RWPE2 (cell line): ENCODE data around the gene RPS15.

Source experiments
- ATAC-seq: fragments of 200-7000 bp; cut with Tn5 transposase; 3 replicates; pipeline ENCODE4 v1.9.1; 2021; ENCODE audit warnings: low read depth
- DNase-seq: peaks from one replicate; pipeline ENCODE4 v3.0.0-alpha.2; 2020; ENCODE audit warnings: low spot score
- H3K27ac ChIP-seq: fragments of 450-650 bp; 2 replicates; pipeline ENCODE4 v1.5.1; 2017; ENCODE audit warnings: mild to moderate bottlenecking; ENCODE audit not compliant: poor library complexity, severe bottlenecking
- H3K27me3 ChIP-seq: fragments of 250-450 bp; sonication (Bioruptor Pico); 2 replicates; pipeline ENCODE4 v1.5.1; 2021; ENCODE audit warnings: mild to moderate bottlenecking, moderate library complexity; ENCODE audit not compliant: insufficient read depth, poor library complexity, severe bottlenecking
- H3K36me3 ChIP-seq: fragments of 250-450 bp; sonication (Bioruptor Pico); 2 replicates; pipeline ENCODE4 v1.5.1; 2020; ENCODE audit warnings: low read depth, mild to moderate bottlenecking, moderate library complexity
- H3K4me1 ChIP-seq: fragments of 250-450 bp; sonication (Bioruptor Pico); 2 replicates; pipeline ENCODE4 v1.5.1; 2021; ENCODE audit warnings: mild to moderate bottlenecking, moderate library complexity; ENCODE audit not compliant: insufficient read depth, poor library complexity, severe bottlenecking
- H3K4me3 ChIP-seq: fragments of 250-450 bp; sonication (Bioruptor Pico); 2 replicates; pipeline ENCODE4 v1.5.1; 2021; ENCODE audit warnings: mild to moderate bottlenecking, moderate library complexity; ENCODE audit not compliant: severe bottlenecking
- H3K9me3 ChIP-seq: fragments of 250-450 bp; sonication (Bioruptor Pico); 2 replicates; pipeline ENCODE4 v1.5.1; 2021; ENCODE audit warnings: mild to moderate bottlenecking, moderate library complexity; ENCODE audit not compliant: severe bottlenecking
- TF ChIP-seq, protein P1 (sequence below): fragments of 450-650 bp; IDR thresholded peaks from one replicate; pipeline ENCODE4 v1.5.1; 2017; ENCODE audit warnings: mild to moderate bottlenecking, moderate library complexity; ENCODE audit not compliant: poor library complexity, severe bottlenecking

The RPS15 gene

DNA sequence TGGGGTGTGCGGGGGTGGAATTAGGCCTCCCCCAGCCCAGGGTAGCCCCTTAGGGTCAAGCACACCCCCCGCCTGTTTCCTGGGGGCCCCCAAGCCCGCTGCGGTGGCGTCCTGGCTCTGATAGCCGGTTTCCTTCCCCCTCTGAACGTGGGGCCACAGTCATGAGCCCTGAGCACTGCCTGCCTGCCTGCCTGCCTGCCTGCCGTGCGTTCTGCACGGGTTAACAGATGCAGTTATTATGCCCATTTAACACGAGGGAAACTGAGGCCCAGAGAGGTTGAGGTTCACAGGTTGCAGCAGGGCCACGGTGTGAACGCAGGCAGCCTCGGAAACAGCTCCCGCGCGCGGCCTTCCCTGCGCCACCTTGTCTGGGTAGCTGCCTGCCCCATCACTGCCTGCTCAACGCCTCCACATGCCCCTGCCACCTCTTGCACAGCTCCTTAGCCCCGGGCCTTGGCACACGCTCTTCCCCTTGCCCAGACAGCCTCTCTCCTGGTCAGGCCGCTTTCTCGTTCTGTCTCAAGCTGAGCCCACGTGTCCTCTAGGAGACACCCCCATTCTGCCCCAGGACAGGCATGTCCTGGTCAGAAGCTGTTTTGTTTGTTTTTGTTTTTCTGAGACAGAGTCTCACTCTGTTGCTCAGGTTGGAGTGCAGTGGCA is 35.7 kb upstream of the RPS15 start:
- ATAC-seq: peak; percentile 19; the same call in 1 of the 3 replicates

DNA sequence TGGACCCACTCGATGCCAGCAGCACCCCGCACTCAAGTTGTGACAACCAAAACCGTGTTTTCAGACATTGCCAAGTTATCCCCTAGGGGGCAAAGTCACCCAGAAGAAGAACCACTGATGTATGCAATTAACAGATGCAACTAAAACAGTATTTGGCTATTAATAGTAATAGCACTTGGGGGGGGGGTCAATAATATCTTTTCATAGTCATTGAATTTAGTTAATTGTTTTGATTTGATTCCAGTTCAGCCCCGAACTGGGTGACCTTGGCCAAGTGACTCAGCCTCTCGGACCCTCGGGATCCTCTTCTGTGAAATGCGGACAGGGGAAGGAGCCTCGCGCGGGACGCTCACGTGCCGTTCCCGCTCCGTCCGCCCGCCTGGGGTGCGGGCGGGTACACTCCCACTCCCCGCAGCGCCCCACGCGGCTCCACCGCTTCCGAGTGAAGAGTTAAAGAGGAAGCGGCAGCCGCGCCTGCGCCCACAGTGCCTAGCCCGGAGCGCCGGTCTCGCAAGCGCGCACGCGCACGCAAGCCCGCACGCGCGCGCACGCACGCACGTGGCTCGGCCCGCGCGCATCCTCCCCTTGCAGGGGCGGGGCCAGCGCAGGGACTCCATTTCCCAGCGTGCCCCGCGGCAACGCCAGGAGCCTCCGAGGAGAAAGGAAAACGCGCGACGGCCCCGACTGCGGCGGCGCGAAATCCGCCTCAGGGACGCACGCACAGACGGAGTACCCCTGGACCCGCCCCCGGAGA is 31.2 kb upstream of the RPS15 start:
- Histone ChIP-seq H3K9me3 (no peaks in the 10 kb centered on the region), H3K27me3 (no peaks in the 10 kb centered on the region), H3K4me3 (peak overlapping the region; percentile 41), H3K36me3 (peaks cover 23% of the 10 kb centered on the region), H3K4me1 (peaks cover 14% of the 10 kb centered on the region), H3K27ac (peak overlapping the region; percentile 91)
- DNase-seq: peak; percentile 96
- TF ChIP-seq, protein P1, sequence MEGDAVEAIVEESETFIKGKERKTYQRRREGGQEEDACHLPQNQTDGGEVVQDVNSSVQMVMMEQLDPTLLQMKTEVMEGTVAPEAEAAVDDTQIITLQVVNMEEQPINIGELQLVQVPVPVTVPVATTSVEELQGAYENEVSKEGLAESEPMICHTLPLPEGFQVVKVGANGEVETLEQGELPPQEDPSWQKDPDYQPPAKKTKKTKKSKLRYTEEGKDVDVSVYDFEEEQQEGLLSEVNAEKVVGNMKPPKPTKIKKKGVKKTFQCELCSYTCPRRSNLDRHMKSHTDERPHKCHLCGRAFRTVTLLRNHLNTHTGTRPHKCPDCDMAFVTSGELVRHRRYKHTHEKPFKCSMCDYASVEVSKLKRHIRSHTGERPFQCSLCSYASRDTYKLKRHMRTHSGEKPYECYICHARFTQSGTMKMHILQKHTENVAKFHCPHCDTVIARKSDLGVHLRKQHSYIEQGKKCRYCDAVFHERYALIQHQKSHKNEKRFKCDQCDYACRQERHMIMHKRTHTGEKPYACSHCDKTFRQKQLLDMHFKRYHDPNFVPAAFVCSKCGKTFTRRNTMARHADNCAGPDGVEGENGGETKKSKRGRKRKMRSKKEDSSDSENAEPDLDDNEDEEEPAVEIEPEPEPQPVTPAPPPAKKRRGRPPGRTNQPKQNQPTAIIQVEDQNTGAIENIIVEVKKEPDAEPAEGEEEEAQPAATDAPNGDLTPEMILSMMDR: peak; percentile 56
- ATAC-seq: peak; percentile 61

More for the DNA sequence above, 35.7 kb upstream of the RPS15 start:
- Histone ChIP-seq H3K36me3 (no peaks in the 10 kb centered on the region), H3K27me3 (no peaks in the 10 kb centered on the region), H3K4me3 (no peak overlapping the region), H3K9me3 (no peaks in the 10 kb centered on the region), H3K27ac (no peak overlapping the region), H3K4me1 (peaks cover 5% of the 10 kb centered on the region)
- DNase-seq: no peak
- TF ChIP-seq, protein P1: no peak

DNA sequence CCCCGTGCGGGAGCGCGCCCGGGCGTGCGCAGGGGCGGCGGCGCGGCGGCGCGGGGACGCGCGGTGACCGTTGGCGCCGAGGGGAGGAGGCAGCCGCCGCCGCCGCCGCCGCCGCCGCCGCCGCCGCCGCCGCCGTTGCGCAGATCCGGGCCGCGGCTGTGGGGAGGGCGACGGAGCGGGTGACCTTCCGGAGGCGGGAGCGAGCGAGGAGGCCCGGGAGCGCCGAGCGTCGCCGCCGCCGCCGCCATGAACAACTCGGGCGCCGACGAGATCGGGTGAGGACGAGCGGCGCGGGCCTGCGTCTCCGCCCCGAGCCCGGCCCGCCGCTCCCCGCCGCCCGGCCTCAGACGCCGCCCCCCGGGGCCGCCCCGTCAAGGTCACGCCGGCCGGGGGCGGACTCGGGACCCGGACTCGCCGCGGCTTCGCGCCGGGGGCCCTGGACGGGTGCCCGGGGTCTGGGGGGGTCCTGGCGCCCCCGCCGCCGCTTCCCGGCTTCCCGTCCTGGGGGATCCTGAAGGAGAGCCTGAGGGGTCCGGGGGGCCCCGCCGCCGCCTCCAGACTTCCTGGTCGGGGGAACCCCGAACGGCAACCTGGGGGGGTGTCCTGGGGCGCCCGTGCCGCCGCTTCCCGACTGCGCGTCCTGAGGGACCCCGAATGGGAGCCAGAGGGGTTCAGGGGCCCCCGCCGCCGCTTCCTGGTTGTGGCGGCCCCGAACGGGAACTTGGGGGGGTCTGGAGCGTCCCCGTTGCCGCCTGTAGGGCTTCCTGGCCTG is 30.5 kb upstream of the RPS15 start, which contains the start of gene DAZAP1:
TSS of gene DAZAP1 (plus strand) at position 59 of the 772 bp plus-strand sequence. CDS start at position 247, 188 bp downstream.
- TF ChIP-seq, protein P1: no peak
- H3K27ac ChIP-seq: peak within 1 kb of the TSS; percentile 91
- H3K9me3 ChIP-seq: no peaks in the 10 kb centered on the region
- no peaks in the 10 kb centered on the region for H3K27me3 ChIP-seq
- H3K4me1 ChIP-seq: peaks cover 10% of the 10 kb centered on the region
- H3K4me3 ChIP-seq: peak within 1 kb of the TSS; percentile 83
- peaks cover 27% of the 10 kb centered on the region for H3K36me3 ChIP-seq
- ATAC-seq (no peak), DNase-seq (no peak)

DNA sequence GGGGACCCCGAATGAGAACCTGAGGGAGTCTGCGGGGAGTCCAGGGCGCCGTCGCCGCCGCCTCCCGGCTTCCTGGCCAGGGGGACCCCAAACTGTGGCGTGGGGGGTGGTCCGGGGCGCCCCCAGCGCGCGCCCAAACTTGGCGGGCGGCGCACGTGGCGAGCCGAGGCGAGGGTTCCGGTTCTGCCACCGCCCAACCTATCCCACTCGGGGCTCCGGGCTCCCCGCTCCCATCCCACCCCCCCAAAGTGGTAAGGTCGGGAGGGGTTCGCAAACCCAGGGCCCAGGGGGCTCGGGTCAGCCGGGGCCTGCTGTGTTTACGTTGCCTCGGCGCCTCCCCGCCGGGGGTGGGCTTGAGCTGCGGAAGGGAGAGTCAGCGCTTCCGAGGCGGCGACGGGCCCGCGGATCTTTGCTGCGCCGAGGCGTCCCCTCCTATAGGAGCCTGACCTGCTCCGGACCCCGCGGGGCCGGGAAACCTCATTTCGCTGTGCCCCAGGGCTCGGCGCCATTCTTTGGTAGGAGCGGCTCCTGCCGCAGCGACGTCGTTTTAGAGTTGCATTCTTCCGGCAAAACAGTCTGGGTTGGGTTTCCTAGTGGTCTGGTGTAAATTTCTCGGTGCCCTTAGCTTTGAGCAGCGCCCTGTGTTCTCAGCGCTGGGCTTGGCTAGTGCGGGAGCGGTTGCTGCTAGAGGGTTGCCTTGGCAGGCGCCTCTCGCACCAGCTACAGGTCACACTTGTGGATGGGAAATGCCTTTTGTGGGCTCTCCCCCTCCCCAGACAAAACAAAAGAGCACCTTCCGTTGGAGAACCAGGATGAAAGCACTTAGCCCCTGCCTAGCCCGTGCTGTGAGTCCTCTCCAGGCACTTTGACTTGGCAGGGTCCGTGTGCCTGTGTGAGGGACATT is 29.6 kb upstream of the RPS15 start:
- H3K4me1 ChIP-seq: peaks cover 9% of the 10 kb centered on the region
- no peaks in the 10 kb centered on the region for H3K27me3 ChIP-seq
- TF ChIP-seq, protein P1: no peak
- H3K36me3 ChIP-seq: peaks cover 35% of the 10 kb centered on the region
- no peak for DNase-seq
- peak; percentile 28; the same call in 2 of the 3 replicates for ATAC-seq
- no peaks in the 10 kb centered on the region for H3K9me3 ChIP-seq
- H3K27ac ChIP-seq: peak overlapping the region; percentile 91
- peak overlapping the region; percentile 83 for H3K4me3 ChIP-seq
